A549 (cell line): ENCODE results near the gene ZNRD2.

Source experiments
- CHD2 ChIP-seq: fragments of 150-350 bp; IDR thresholded peaks from 2 replicates; pipeline ENCODE4 v1.6.1; 2014; ENCODE audit warnings: low read length; ENCODE audit not compliant: partially characterized antibody
- ELK1 ChIP-seq: fragments of 150-350 bp; IDR thresholded peaks from 2 replicates; pipeline ENCODE4 v1.6.1; 2014; ENCODE audit warnings: low read depth, mild to moderate bottlenecking, low read length
- EP300 ChIP-seq, 2 experiments: fragments of >200 bp; sonication (Bioruptor Twin); formaldehyde crosslinking; IDR thresholded peaks; 2 replicates in 1 of 2; 3 replicates in 1 of 2; pipeline ENCODE4 v1.6.1; 2016 to 2017
- MAFK ChIP-seq: fragments of 450-650 bp; IDR thresholded peaks from 2 replicates; pipeline ENCODE4 v1.6.1; 2014; ENCODE audit not compliant: partially characterized antibody
- POLR2A ChIP-seq: IDR thresholded peaks from 2 replicates; pipeline ENCODE4 v1.6.1; 2012; ENCODE audit warnings: mild to moderate bottlenecking, low read length
- REST ChIP-seq: fragments of 200-600 bp; sonication (generic); IDR thresholded peaks from 2 replicates; pipeline ENCODE4 v1.6.1; 2016; ENCODE audit warnings: antibody characterized with exemption, mild to moderate bottlenecking, moderate library complexity
- SREBF2 ChIP-seq: fragments of 450-650 bp; IDR thresholded peaks from 2 replicates; pipeline ENCODE4 v1.6.1; 2014; ENCODE audit warnings: mild to moderate bottlenecking, moderate library complexity
- ZFP36 ChIP-seq: fragments of 450-650 bp; IDR thresholded peaks from 2 replicates; pipeline ENCODE4 v1.6.1; 2014; ENCODE audit warnings: borderline replicate concordance; ENCODE audit not compliant: partially characterized antibody
- ZNF302 ChIP-seq: fragments of 250-450 bp; sonication (Bioruptor Pico); IDR thresholded peaks from 2 replicates; pipeline ENCODE4 v1.9.0; 2021; ENCODE audit warnings: inconsistent platforms, mild to moderate bottlenecking, moderate library complexity
- TF ChIP-seq, protein P1 (sequence below): fragments of 450-650 bp; IDR thresholded peaks from 2 replicates; pipeline ENCODE4 v1.6.1; 2014; ENCODE audit warnings: antibody characterized with exemption
- TF ChIP-seq, protein P2 (sequence below): fragments of >200 bp; sonication (Bioruptor Twin); formaldehyde crosslinking; IDR thresholded peaks from 3 replicates; pipeline ENCODE4 v1.5.1; 2016
- TF ChIP-seq, protein P3 (sequence below): IDR thresholded peaks from 2 replicates; pipeline ENCODE4 v1.6.1; 2012
- TF ChIP-seq, protein P4 (sequence below): IDR thresholded peaks from 2 replicates; pipeline ENCODE4 v1.6.1; 2012

DNA sequence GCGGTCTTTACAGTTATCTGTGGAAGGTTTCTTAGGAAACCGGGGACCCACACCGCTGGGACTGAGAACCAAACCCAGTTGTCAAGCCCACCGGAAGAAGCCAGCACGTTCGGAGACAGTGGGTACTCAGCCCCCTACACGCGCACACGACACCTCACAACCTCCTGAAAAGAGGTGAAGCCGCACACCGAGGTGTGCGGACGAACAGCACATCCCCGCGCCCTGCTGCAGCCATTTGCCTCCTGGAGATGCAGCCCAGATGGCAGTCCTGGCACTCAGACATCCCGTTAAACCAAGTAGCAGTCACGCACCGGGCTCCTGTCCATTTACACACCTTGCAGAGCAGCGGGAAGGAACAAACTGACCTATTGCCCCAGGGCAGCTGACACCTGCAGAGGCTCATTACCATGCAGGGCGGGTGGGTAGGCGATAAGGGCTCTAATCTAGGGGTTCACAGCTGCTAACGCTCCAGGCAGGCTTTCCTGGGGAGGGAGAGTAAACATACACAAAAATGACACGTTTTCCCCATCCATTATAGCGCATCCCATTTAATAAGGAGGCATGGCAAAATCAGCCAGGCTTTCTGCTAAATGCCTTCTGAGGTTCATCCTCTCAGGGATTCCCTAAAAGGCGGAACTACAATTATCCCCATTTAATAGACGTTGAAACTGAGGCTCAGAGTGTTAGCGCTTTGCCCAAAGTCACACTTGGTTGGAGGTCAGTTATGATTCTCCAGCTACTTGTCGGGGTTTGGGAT is 4.7 kb downstream of the ZNRD2 start:
- TF ChIP-seq, protein P1, sequence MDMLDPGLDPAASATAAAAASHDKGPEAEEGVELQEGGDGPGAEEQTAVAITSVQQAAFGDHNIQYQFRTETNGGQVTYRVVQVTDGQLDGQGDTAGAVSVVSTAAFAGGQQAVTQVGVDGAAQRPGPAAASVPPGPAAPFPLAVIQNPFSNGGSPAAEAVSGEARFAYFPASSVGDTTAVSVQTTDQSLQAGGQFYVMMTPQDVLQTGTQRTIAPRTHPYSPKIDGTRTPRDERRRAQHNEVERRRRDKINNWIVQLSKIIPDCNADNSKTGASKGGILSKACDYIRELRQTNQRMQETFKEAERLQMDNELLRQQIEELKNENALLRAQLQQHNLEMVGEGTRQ = no peak
- TF ChIP-seq ZNF302 (no peak), POLR2A (no peak), ELK1 (no peak), MAFK (no peak), ZFP36 (no peak), SREBF2 (no peak), CHD2 (no peak), REST (no peak), EP300 (IDR thresholded peaks at IDR 0.05) (no peak)
- TF ChIP-seq, protein P2, sequence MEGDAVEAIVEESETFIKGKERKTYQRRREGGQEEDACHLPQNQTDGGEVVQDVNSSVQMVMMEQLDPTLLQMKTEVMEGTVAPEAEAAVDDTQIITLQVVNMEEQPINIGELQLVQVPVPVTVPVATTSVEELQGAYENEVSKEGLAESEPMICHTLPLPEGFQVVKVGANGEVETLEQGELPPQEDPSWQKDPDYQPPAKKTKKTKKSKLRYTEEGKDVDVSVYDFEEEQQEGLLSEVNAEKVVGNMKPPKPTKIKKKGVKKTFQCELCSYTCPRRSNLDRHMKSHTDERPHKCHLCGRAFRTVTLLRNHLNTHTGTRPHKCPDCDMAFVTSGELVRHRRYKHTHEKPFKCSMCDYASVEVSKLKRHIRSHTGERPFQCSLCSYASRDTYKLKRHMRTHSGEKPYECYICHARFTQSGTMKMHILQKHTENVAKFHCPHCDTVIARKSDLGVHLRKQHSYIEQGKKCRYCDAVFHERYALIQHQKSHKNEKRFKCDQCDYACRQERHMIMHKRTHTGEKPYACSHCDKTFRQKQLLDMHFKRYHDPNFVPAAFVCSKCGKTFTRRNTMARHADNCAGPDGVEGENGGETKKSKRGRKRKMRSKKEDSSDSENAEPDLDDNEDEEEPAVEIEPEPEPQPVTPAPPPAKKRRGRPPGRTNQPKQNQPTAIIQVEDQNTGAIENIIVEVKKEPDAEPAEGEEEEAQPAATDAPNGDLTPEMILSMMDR = no peak
- TF ChIP-seq, protein P3, sequence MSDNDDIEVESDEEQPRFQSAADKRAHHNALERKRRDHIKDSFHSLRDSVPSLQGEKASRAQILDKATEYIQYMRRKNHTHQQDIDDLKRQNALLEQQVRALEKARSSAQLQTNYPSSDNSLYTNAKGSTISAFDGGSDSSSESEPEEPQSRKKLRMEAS = no peak
- TF ChIP-seq, protein P4, sequence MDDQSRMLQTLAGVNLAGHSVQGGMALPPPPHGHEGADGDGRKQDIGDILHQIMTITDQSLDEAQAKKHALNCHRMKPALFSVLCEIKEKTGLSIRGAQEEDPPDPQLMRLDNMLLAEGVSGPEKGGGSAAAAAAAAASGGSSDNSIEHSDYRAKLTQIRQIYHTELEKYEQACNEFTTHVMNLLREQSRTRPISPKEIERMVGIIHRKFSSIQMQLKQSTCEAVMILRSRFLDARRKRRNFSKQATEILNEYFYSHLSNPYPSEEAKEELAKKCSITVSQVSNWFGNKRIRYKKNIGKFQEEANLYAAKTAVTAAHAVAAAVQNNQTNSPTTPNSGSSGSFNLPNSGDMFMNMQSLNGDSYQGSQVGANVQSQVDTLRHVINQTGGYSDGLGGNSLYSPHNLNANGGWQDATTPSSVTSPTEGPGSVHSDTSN = no peak; the same call in 1 of the 2 replicates
